ENCODE measurements around the gene ZBTB7C.

The ZBTB7C gene

GRCh38 chr18:48164701-48165100 is 244.5 kb downstream of the ZBTB7C start:
- DNase-seq (ENCODE audit: low read depth in 3 of 3) = no peak

DNA sequence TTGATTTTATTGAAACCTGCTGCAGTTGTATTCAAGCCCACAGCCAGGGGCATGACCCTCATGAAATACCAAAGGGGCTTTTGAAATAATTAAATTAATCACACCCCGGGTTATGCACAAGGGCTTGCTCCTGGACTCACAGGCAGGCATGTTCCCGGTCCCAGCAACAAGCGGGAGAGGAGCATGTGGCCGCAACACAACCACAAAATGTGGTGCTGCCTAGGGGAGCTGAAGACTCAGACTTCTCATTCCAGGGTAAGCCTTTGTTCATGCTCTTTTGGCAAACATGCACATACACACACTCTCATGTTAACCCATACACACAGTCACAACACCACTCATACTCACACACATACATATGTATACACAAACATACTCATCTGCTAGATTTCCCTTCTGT is 245.1 kb downstream of the ZBTB7C start:
- no peak for DNase-seq (ENCODE audit: low read depth in 3 of 3)

DNA sequence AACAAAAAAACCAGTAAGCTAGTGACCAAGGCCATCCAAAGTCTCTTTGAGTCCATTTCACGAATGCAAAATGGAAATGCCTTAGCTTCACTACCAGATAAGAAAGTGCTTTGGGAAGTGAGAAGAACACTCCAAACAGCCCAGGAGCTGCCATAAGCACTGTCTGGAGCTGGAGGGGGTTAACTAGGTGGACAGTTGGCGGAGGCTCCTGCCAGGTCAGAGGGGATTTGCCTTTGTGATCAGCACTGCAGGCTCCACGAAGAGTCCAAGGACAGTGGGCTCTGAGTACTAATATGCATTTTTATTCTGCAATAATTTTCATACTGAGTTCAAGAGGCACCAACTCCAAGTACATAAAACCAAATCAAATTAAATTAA is 245.5 kb downstream of the ZBTB7C start:
- no peak for DNase-seq (ENCODE audit: low read depth in 3 of 3)

- no peak for DNase-seq (ENCODE audit: low read depth in 3 of 3)
Measured at GRCh38 chr18:48162956-48163737, 246.0 kb downstream of the ZBTB7C start.

DNA sequence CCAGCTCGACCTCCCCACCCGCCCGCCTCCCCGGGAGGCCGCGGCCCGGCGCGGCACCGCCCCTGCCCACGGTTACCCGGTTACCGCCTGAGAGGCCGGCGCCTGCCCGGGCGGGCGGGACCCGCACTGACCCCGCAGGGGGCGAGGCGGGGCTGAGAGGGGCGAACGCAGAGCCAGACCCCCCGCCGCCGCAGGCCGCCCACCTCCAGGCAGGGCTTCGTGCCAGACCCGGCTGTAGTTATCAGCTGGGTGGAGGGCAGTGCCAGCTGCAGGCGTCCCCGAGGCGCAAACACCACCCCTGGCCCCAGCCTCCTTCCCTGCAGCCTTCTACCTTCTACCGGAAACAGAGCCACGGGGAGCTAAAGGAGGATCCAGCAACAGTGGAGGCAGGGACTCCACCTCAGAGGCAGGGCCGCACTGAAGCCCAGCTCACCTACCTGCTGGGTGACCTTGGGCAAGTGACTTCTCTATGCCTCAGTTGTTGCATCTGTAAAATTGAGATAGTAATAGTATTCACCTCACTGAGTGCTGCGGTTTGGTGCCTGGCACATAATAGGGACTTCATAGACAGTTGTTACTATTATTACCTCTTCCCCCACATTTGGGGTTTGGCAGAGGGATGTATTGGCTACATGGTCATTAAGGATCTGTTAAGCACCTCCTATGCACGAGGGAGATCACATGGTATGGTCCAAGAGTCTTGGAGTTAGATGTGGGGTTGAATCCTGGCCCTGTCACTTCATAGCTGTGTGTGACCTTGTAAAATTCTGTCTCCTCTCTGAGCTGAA is 247.1 kb downstream of the ZBTB7C start:
- no peak for DNase-seq (ENCODE audit: low read depth in 3 of 3)

DNA sequence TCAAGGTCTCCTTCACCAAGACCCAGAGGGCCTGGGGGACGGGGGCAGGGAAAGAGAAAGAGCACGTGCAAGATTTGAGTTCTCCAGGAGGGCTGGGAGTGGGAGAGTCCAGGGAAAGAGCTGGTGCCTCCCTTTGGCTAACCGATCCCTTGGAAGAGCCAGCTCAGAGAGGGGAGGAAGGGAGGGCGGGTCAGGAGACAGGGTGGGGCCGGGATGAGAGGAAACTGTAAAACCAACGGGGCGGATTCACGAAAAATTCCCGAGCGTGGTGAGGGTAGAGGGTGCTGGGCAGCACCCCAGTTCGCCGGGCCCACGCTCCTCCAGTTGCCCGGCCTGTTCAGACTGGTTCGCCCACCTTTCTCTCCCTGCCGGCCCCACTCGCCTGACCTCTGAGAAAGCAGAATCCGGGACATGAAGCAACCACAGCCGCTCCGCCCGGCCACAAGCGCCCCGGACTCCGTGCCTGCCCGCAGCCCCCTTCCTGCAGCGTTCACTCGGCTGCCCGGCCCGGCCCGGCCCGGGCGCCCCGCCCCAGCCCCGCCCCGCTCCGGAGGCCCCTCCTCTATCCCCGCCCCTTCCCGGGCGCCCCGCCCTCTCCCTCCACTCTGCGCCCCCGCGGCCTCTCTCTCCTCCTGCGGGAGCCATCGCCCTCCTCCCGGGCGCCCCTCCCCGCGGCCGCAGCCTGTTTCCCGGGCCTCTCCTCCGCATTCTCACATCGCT is 247.8 kb downstream of the ZBTB7C start:
- peak; percentile 27 to 58 (median 28) for DNase-seq (ENCODE audit: low read depth in 3 of 3)

- no peak for DNase-seq (ENCODE audit: low read depth in 3 of 3)
Measured at GRCh38 chr18:48160622-48161021, 248.6 kb downstream of the ZBTB7C start.

GRCh38 chr18:48159816-48160215 is 249.4 kb downstream of the ZBTB7C start:
- DNase-seq (ENCODE audit: low read depth in 3 of 3) = no peak

- no peak for DNase-seq (ENCODE audit: low read depth in 3 of 3)
Measured at GRCh38 chr18:48158721-48159120, 250.5 kb downstream of the ZBTB7C start.

DNA sequence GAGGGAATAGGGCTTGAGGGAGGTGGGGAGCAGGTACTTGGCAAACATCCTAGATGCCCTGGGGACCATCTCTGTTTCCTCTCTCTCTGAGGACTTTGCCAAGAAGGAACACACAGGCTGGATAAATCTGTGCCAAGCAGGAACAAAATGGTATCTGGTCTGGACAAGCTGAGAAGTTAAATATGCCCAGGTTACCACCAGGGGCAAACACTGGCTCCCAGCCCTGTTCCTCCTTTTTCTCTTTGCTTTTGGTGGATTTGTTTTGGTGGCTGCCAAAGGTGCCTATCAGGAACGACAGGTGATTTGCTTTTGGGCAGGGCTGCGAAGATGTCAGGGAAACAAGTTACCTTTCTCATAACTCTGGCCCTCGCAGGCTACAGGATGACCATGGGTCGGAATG is 251.2 kb downstream of the ZBTB7C start:
- DNase-seq (ENCODE audit: low read depth in 3 of 3) = no peak

DNA sequence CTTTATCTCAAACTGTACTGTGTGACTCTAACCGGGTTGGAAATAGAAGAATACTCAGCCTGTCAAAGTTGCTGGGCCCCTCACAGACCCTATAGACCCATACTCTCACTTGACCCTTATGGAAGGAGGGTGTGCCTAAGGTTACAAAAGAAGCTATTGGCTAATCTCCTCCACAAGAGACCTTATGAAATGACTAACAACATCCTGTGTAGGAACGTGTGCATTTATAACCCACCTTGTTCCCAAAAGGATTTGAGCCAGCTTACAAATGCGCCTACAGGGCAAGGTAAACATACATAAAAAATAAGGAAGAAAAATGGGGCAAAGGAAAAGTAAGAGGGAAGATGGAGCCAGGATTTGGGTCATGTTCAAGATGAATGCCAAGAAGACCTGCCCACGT is 253.3 kb downstream of the ZBTB7C start:
- DNase-seq (ENCODE audit: low read depth in 3 of 3) = no peak

GRCh38 chr18:48154828-48155227 is 254.4 kb downstream of the ZBTB7C start:
- no peak for DNase-seq (ENCODE audit: low read depth in 3 of 3)

GRCh38 chr18:48153613-48154481 is 255.3 kb downstream of the ZBTB7C start:
- no peak for DNase-seq (ENCODE audit: low read depth in 3 of 3)

DNA sequence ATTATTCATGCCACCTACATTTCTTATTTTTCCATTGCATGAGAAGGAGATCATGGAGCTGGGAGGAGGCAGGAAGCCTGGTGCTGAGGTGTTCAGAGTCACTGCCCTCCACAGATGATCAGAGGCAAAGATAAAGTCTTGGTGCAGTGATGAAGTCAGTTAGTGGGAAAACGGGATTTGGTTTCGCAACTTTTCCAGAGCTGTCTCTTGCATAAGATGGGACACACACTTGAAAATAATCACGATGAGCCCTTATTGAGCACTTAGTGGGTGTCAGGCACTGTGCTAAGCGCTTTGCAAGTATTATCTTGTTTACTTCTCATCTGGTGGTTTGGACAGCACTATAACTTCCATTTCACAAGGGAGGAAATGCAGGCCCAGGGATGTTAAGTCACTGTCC is 256.6 kb downstream of the ZBTB7C start:
- no peak for DNase-seq (ENCODE audit: low read depth in 3 of 3)

- no peak for DNase-seq (ENCODE audit: low read depth in 3 of 3)
Measured at GRCh38 chr18:48151421-48152065, 257.6 kb downstream of the ZBTB7C start.

GRCh38 chr18:48149020-48149685 is 260.0 kb downstream of the ZBTB7C start:
- no peak for DNase-seq (ENCODE audit: low read depth in 3 of 3)

- DNase-seq (ENCODE audit: low read depth in 3 of 3) = no peak
Measured at GRCh38 chr18:48142994-48143393, 266.2 kb downstream of the ZBTB7C start.

GRCh38 chr18:48142353-48142752 is 266.8 kb downstream of the ZBTB7C start:
- no peak for DNase-seq (ENCODE audit: low read depth in 3 of 3)

GRCh38 chr18:48140731-48141130 is 268.5 kb downstream of the ZBTB7C start:
- DNase-seq (ENCODE audit: low read depth in 3 of 3) = no peak

Data from stimulated activated CD4-positive, alpha-beta T cell treated with anti-CD3 and anti-CD28 coated beads, TNF-alpha, amount 100 ng/mL, for 24 hours (primary cell).